ENCODE results near the gene TMEM255A. TPM values are rescaled to one million over a fixed set of nuclear protein-coding genes. Genes with fewer than 3 reads are reported as not detected.
A peak's percentile ranks its signal among the peaks of the same experiment; 100 is the strongest.

TMEM255A gene
- total and polyA plus RNA-seq, 2 of the 13 experiments (the other 11 are each of a cell fraction or from before 2014, with no cell fraction given), result 0.13 to 0.40 TPM

DNA sequence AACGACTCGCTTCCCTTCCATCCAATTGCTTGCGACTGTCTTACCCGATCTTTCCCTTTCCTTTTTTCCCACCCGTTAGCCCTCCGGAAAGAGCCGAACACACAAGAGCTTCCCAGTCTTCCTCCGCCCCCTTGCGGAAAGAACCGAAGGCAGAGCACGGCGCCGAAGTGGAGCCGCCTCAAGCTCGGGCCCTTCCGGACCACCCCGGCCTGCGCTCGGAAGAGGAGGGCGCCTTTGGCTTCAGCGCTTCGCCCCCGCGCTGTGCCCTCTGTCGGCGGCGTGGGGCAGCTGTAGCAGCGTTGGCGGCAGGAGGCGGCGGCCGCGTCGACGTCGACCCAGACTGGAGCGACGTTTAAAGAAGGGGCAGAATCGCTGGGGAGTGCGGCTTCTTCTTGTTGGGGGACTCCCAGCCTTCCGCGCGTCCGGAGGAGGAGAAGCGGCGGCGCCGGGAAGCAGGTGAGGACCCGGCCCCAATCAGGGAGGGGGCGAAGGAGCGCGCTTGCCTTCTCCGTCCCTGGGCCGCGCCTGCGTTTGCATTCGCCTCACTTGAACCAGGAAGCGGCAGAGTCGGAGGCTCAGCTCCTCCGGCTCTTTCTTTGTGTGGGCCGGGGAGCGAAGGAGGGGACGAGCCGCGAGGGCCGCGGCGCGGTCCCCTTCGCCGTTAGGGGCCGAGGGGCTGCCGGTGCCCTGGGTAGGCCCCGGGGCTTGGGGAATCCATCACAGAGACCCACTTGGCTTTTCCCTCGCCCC is 60.6 kb downstream of the TMEM255A start, which contains the start of gene ZBTB33 (continued):
- TF ChIP-seq, protein P1, sequence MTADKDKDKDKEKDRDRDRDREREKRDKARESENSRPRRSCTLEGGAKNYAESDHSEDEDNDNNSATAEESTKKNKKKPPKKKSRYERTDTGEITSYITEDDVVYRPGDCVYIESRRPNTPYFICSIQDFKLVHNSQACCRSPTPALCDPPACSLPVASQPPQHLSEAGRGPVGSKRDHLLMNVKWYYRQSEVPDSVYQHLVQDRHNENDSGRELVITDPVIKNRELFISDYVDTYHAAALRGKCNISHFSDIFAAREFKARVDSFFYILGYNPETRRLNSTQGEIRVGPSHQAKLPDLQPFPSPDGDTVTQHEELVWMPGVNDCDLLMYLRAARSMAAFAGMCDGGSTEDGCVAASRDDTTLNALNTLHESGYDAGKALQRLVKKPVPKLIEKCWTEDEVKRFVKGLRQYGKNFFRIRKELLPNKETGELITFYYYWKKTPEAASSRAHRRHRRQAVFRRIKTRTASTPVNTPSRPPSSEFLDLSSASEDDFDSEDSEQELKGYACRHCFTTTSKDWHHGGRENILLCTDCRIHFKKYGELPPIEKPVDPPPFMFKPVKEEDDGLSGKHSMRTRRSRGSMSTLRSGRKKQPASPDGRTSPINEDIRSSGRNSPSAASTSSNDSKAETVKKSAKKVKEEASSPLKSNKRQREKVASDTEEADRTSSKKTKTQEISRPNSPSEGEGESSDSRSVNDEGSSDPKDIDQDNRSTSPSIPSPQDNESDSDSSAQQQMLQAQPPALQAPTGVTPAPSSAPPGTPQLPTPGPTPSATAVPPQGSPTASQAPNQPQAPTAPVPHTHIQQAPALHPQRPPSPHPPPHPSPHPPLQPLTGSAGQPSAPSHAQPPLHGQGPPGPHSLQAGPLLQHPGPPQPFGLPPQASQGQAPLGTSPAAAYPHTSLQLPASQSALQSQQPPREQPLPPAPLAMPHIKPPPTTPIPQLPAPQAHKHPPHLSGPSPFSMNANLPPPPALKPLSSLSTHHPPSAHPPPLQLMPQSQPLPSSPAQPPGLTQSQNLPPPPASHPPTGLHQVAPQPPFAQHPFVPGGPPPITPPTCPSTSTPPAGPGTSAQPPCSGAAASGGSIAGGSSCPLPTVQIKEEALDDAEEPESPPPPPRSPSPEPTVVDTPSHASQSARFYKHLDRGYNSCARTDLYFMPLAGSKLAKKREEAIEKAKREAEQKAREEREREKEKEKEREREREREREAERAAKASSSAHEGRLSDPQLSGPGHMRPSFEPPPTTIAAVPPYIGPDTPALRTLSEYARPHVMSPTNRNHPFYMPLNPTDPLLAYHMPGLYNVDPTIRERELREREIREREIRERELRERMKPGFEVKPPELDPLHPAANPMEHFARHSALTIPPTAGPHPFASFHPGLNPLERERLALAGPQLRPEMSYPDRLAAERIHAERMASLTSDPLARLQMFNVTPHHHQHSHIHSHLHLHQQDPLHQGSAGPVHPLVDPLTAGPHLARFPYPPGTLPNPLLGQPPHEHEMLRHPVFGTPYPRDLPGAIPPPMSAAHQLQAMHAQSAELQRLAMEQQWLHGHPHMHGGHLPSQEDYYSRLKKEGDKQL (CRISPR knock-in tag; IDR thresholded peaks at IDR 0.05; ENCODE audit: low read depth), result no peak
- peak; percentile 80 for TF ChIP-seq ZFY (CRISPR knock-in tag; IDR thresholded peaks at IDR 0.05)
- no peak for TF ChIP-seq ZNF792 (CRISPR knock-in tag; IDR thresholded peaks at IDR 0.05)
- no peak for TF ChIP-seq SRSF4 (IDR thresholded peaks at IDR 0.05; ENCODE audit: low read depth, low read length, poor library complexity, severe bottlenecking)
- no peak for TF ChIP-seq BHLHE40 (IDR thresholded peaks at IDR 0.05; ENCODE audit: low read length)
- no peak for TF ChIP-seq ZSCAN25 (CRISPR knock-in tag; IDR thresholded peaks at IDR 0.05)
- TF ChIP-seq ZNF616 (CRISPR knock-in tag; IDR thresholded peaks at IDR 0.05; ENCODE audit: low read depth), result 0 out of 2 replicates have a peak, but pooled peaks have one; percentile 51
- TF ChIP-seq ZNF75D (CRISPR knock-in tag; IDR thresholded peaks at IDR 0.05; ENCODE audit: borderline replicate concordance), result no peak
- no peak for TF ChIP-seq PHF21A (CRISPR knock-in tag; IDR thresholded peaks at IDR 0.05)
- TF ChIP-seq ZNF790 (CRISPR knock-in tag; IDR thresholded peaks at IDR 0.05; ENCODE audit: borderline replicate concordance), result no peak
- TF ChIP-seq, protein P2, sequence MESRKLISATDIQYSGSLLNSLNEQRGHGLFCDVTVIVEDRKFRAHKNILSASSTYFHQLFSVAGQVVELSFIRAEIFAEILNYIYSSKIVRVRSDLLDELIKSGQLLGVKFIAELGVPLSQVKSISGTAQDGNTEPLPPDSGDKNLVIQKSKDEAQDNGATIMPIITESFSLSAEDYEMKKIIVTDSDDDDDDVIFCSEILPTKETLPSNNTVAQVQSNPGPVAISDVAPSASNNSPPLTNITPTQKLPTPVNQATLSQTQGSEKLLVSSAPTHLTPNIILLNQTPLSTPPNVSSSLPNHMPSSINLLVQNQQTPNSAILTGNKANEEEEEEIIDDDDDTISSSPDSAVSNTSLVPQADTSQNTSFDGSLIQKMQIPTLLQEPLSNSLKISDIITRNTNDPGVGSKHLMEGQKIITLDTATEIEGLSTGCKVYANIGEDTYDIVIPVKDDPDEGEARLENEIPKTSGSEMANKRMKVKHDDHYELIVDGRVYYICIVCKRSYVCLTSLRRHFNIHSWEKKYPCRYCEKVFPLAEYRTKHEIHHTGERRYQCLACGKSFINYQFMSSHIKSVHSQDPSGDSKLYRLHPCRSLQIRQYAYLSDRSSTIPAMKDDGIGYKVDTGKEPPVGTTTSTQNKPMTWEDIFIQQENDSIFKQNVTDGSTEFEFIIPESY (CRISPR knock-in tag; IDR thresholded peaks at IDR 0.05), result no peak
- peak; percentile 38; the same call in 1 of the 2 replicates for TF ChIP-seq ZNF788 (CRISPR knock-in tag; IDR thresholded peaks at IDR 0.05; ENCODE audit: borderline replicate concordance)
- TF ChIP-seq ELF4 (CRISPR knock-in tag; IDR thresholded peaks at IDR 0.05; ENCODE audit: borderline replicate concordance), result no peak
- peak; percentile 74 for TF ChIP-seq SALL1 (CRISPR knock-in tag; IDR thresholded peaks at IDR 0.05)
- no peak for TF ChIP-seq HDAC6 (IDR thresholded peaks at IDR 0.05; ENCODE audit: low read depth, low read length)
- TF ChIP-seq WIZ (CRISPR knock-in tag; IDR thresholded peaks at IDR 0.05), result no peak
- TF ChIP-seq NR2C2 (CRISPR knock-in tag; IDR thresholded peaks at IDR 0.05; ENCODE audit: borderline replicate concordance), result no peak
- no peak for TF ChIP-seq RELA (CRISPR knock-in tag; IDR thresholded peaks at IDR 0.05)
- TF ChIP-seq SIX4 (CRISPR knock-in tag; IDR thresholded peaks at IDR 0.05), result no peak
- no peak for TF ChIP-seq HMGA1 (CRISPR knock-in tag; conservative IDR thresholded peaks at IDR 0.05)
- TF ChIP-seq, protein P3, sequence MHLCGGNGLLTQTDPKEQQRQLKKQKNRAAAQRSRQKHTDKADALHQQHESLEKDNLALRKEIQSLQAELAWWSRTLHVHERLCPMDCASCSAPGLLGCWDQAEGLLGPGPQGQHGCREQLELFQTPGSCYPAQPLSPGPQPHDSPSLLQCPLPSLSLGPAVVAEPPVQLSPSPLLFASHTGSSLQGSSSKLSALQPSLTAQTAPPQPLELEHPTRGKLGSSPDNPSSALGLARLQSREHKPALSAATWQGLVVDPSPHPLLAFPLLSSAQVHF (CRISPR knock-in tag; IDR thresholded peaks at IDR 0.05), result no peak
- TF ChIP-seq XBP1 (CRISPR knock-in tag; IDR thresholded peaks at IDR 0.05), result no peak
- TF ChIP-seq ZNF264 (CRISPR knock-in tag; IDR thresholded peaks at IDR 0.05), result no peak
